HG03520 (cell line): ENCODE results near the gene HNF1B.
"Not testable (repeated sequence)": the region's sequence is repeated elsewhere in the genome, so short reads cannot be mapped to it uniquely, and the experiment has no call there.

Experiments used
- ATAC-seq: cut with Tn5 transposase; IDR thresholded peaks from one replicate; pipeline ENCODE4 v1.9.1; 2021; ENCODE audit warnings: mild to moderate bottlenecking, moderate library complexity; ENCODE audit not compliant: unreplicated experiment

Gene HNF1B, protein sequence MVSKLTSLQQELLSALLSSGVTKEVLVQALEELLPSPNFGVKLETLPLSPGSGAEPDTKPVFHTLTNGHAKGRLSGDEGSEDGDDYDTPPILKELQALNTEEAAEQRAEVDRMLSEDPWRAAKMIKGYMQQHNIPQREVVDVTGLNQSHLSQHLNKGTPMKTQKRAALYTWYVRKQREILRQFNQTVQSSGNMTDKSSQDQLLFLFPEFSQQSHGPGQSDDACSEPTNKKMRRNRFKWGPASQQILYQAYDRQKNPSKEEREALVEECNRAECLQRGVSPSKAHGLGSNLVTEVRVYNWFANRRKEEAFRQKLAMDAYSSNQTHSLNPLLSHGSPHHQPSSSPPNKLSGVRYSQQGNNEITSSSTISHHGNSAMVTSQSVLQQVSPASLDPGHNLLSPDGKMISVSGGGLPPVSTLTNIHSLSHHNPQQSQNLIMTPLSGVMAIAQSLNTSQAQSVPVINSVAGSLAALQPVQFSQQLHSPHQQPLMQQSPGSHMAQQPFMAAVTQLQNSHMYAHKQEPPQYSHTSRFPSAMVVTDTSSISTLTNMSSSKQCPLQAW

DNA sequence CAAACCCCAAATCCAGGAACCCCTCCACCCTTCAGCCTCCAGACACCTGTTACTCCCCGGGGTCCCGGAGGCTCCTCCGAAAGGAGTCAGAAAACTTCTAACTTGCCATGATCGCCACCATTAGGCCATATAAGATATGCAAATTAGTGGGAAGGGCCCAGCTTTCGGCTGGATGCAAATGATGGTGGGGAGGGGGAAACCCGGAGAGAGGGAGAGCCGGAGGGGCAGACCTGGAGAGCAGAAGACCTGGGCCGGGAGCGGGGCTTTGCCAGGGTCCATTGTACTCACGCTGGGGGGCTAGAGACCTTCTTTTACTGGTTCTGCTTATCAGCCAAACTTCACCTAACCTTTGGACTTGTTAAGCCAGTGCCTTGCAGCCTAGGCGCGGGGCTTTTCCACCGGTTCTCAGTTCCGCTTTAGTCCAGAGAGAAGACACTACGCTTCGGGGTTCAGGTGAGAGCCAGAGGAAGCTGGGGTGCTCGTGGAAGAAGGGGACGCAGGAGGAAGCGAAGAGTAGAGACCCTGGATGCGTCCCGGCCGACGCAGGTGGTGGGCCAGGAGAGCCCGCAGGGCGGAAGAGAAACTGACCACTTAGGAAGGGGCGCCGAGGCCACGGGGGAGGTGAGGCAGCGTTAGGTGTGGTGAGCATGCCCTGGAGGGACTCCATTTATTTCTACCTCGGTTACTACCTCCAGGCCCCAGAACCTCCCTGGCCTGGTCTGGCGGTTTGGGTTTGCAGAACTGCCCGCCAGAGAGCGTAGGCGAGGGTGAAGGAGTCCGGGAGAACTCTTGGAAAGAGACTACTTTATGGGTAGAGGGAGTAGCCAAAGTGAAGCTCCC, at the start of gene HNF1B:
HNF1B (minus strand) TSS at position 99 of the 840 bp plus-strand sequence. CDS start 175 bp downstream, outside the sequence.
- ATAC-seq = no peak

DNA sequence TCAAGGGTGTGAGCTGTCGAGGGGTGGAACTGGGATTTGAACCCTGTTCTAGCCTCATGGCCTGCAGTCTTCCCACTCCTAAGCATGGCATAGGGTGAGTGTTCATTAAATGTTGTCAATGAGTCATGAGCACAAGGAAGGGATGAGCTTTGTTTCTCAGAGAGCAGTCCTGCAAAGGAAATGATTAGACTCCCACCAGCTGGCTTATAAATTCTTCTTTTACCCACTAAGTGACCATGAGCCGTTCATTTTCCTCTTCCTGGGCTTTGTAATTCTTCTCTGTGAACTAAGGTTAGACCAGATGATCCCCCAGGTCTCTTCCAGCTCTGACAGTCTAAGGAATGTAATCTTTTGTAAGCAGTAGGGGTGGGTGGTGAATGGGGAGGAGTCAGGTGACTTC, 47.9 kb upstream of the HNF1B start:
- no peak for ATAC-seq

GRCh38 chr17:37791447-37792399, 46.9 kb upstream of the HNF1B start:
- ATAC-seq = peak; percentile 48

GRCh38 chr17:37789771-37790541, 45.1 kb upstream of the HNF1B start:
- no peak for ATAC-seq

DNA sequence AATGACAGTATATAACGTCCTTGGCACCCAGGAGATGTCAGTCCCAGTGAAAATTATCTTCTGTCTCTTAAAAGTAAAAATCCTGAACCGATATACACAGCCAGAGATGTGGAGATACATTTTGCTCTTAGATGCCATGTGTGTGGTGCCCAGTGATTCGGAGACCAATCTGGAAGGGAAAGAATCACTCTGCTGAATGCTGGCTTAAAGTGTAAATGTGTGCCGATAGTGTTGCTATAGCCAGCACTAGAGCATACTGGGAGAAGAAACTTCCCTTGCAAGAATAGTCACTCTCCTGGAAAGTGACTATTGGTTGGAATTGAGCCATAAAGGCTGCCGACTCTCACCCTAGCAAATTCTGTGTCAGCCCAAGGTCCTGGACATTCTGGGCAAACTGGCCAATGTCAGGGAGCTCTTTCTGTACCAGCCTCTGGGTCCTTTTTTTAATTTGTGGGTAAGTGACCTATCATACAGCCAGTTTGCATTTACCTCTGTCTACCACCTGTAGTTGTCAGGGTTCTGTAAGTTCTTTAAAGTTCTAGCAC, 44.2 kb upstream of the HNF1B start:
- ATAC-seq = no peak

- ATAC-seq = no peak
Measured at GRCh38 chr17:37788526-37788925, 43.7 kb upstream of the HNF1B start.

DNA sequence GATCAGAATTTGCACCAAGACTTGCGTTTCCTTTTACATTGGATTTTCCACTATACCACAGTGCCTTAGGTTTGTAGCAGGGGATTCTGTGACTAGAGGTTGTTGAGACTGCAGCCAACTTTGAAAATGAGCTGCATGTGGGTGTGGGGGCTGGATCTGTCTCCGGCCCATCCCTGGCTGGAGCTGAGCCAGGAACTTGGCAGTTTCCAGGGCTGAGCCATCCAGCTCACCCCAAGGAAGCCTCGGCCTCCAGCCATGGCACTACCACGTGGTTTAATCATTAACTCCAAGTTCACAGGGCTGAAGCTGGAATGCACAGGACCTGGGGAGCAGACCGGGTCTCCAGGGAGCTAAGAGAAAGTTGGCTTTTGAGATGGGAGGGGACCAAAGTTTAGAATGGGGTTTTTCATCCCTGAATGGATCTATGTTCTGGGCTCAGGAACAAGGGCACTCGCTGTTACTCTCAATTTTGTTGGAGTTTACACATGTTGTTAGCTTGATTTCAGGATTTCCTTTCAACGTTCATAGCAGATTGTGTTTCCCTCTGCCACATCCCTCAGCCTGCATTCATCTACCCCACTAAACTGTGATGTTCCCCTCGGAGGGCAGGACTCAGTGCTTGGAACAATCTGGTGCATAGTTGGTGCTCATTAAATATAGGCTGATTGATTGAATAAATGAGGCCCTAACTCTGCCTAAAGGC, 42.3 kb upstream of the HNF1B start:
- no peak for ATAC-seq

DNA sequence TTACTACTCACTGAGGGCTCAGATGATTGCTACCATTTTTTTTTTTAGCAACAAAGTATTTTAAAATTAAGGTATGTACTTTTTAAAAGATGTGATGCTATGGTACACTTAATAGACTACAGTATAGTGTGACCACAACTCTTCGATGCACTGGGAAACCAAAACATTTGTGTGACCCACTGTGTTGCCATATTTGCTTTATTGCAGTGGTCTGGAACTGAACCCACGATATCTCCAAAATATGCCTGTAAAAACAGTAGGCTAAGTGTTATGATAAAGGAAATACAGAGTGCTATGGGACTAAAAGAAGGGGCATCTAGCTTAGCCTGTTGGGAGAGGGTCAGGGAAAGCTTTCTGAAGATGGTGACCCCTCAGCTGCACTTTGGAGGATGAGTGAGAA, 41.6 kb upstream of the HNF1B start:
- ATAC-seq = no peak

DNA sequence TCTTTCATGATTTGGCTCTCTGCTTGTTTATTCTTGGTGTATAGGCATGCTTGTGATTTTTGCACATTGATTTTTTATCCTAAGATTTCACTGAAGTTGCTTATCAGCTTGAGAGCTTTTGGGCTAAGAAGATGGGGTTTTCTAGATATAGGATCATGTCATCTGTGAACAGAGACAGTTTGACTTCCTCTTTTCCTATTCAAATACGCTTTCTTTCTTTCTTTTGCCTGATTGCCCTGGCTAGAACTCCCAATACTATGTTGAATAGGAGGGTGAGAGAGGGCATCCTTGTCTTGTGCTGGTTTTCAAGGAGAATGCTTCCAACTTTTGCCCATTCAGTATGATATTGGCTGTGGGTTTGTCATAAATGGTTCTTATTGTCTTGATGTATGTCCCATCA, 37.6 kb upstream of the HNF1B start:
- ATAC-seq = not testable (repeated sequence)

- ATAC-seq = no peak
Measured at GRCh38 chr17:37781451-37781850, 36.6 kb upstream of the HNF1B start.

- ATAC-seq = no peak
Measured at GRCh38 chr17:37779554-37779953, 34.7 kb upstream of the HNF1B start.

DNA sequence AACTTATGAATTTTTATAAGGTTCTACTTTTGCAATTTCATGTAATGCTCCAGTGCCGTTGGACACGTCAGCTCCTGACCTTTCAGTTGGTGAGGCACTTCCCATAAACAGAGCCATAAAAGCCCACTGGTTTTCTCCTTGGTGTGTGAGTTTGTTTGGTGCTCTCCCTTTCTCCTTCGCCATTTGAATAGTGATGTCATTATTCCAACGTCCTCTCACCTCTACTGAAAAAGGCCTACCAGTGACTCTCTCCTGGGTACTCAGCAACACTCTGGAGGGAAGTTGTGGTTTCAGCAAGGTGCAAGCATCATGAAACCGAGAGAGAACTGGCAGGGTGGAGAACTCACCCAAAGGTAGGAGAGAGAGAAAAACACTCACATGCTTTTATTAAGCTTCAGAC, 29.6 kb upstream of the HNF1B start:
- ATAC-seq = peak; percentile 69

GRCh38 chr17:37772982-37773381, 28.1 kb upstream of the HNF1B start:
- ATAC-seq = no peak

DNA sequence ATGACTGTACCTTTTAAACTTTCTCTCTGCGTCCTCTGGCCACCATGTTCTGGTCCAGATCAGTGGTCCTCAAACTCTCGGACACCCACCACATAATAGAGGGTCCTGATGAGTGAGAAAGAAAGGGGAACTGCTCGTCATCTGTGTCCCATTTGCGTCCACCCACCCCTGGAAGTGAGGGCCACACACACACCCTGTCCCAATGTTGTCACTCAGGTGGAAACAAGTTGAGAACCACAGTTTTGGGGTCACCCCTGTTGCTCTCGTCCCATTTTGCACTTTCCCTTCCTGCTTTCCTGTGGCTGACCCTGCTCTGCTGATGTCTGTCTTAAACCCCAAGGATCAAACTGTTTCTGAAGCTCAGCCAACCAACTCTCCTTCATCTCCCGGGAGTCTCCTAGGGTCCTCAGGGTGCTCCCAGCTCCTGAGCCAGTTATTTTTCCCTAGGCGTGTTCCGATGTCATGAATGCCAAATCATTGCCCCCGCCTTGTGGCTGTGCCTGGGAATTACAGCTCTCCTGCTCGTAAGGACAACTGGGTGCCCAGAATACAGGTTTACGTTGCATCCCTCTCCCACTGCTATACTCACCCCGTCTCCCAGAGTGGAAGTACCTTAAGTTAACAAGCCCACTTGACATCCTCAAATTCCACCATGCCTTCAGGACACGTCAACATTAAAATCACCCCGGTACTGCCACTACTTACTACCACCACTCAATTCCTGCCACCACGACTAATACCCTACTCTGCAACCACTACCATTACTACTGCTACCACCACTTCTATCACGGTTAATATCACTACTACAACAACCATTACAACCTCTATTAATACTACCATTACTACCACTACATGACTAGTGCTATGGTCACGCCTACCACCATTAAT, 26.0 kb upstream of the HNF1B start:
- ATAC-seq = no peak

GRCh38 chr17:37769050-37769449, 24.2 kb upstream of the HNF1B start:
- ATAC-seq = no peak

GRCh38 chr17:37768438-37768837, 23.6 kb upstream of the HNF1B start:
- no peak for ATAC-seq

GRCh38 chr17:37766971-37767370, 22.1 kb upstream of the HNF1B start:
- no peak for ATAC-seq

GRCh38 chr17:37764383-37764782, 19.5 kb upstream of the HNF1B start:
- no peak for ATAC-seq
